ENCODE results near the gene PPP2R2C. TPM values are rescaled to one million over a fixed set of nuclear protein-coding genes. Genes with fewer than 3 reads are reported as not detected.
A peak's percentile ranks its signal among the peaks of the same experiment; 100 is the strongest.

The PPP2R2C gene
- total and polyA plus RNA-seq, 2 donors (not counting 1 experiment from before 2014, with no cell fraction given): 0.10 to 0.17 TPM

GRCh38 chr4:6494431-6495295 lies 22.2 kb upstream of the PPP2R2C start:
- no peak for TF ChIP-seq EZH2 (IDR thresholded peaks at IDR 0.05; ENCODE audit: low read length, missing control alignments)
- H3K9me3 ChIP-seq (ENCODE audit: control insufficient read depth, insufficient read depth, low read depth, low read length): no peaks in the 10 kb centered on the region
- no peak overlapping the region for H3K9ac ChIP-seq (ENCODE audit: insufficient read depth, low read length)
- no peak overlapping the region for H3K27ac ChIP-seq (ENCODE audit: insufficient read depth, low read length)
- no peaks in the 10 kb centered on the region for H3K27me3 ChIP-seq (ENCODE audit: control insufficient read depth, insufficient read depth, low read length)
- H3K36me3 ChIP-seq (ENCODE audit: control insufficient read depth, insufficient read depth, low read length): no peaks in the 10 kb centered on the region
- H3K4me1 ChIP-seq (ENCODE audit: control insufficient read depth, extremely low read depth, insufficient read depth, low read length): no peaks in the 10 kb centered on the region
- no peaks in the 10 kb centered on the region for H3K79me2 ChIP-seq (ENCODE audit: control insufficient read depth, insufficient read depth, low read length)
- H2AFZ ChIP-seq (ENCODE audit: low read length): no peak overlapping the region
- H3K4me3 ChIP-seq (replicated peaks in 1 of 4; ENCODE audit: control extremely low read depth in 1 of 4, insufficient read depth in 1 of 4, low read depth in 3 of 4, low read length in 4 of 4): no peak overlapping the region
- H4K20me1 ChIP-seq (ENCODE audit: control insufficient read depth, extremely low read depth, insufficient read depth, low read length): no peaks in the 10 kb centered on the region
- no peak overlapping the region for H3K4me2 ChIP-seq (ENCODE audit: extremely low read depth, insufficient read depth, low read length)
- DNase-seq (ENCODE audit: low read depth in 2 of 2): no peak

GRCh38 chr4:6493658-6494304 lies 21.4 kb upstream of the PPP2R2C start:
- Histone ChIP-seq H3K27ac (ENCODE audit: insufficient read depth, low read length) (no peak overlapping the region), H3K36me3 (ENCODE audit: control insufficient read depth, insufficient read depth, low read length) (no peaks in the 10 kb centered on the region), H2AFZ (ENCODE audit: low read length) (no peak overlapping the region), H3K4me1 (ENCODE audit: control insufficient read depth, extremely low read depth, insufficient read depth, low read length) (no peaks in the 10 kb centered on the region), H3K9me3 (ENCODE audit: control insufficient read depth, insufficient read depth, low read depth, low read length) (no peaks in the 10 kb centered on the region), H3K79me2 (ENCODE audit: control insufficient read depth, insufficient read depth, low read length) (no peaks in the 10 kb centered on the region), H4K20me1 (ENCODE audit: control insufficient read depth, extremely low read depth, insufficient read depth, low read length) (no peaks in the 10 kb centered on the region), H3K4me3 (replicated peaks in 1 of 4; ENCODE audit: control extremely low read depth in 1 of 4, insufficient read depth in 1 of 4, low read depth in 3 of 4, low read length in 4 of 4) (no peak overlapping the region), H3K4me2 (ENCODE audit: extremely low read depth, insufficient read depth, low read length) (no peak overlapping the region), H3K9ac (ENCODE audit: insufficient read depth, low read length) (no peak overlapping the region), H3K27me3 (ENCODE audit: control insufficient read depth, insufficient read depth, low read length) (no peaks in the 10 kb centered on the region)
- TF ChIP-seq EZH2 (IDR thresholded peaks at IDR 0.05; ENCODE audit: low read length, missing control alignments) (no peak), CTCF (conservative IDR thresholded peaks at IDR 0.05 in 1 of 2, IDR thresholded peaks at IDR 0.05 in 1 of 2; ENCODE audit: low read depth in 1 of 2, low read length in 2 of 2) (no peak)
- peak; percentile 6 to 19 for DNase-seq (ENCODE audit: low read depth in 2 of 2)

GRCh38 chr4:6492861-6493657 lies 20.6 kb upstream of the PPP2R2C start:
- TF ChIP-seq CTCF (conservative IDR thresholded peaks at IDR 0.05 in 1 of 2, IDR thresholded peaks at IDR 0.05 in 1 of 2; ENCODE audit: low read depth in 1 of 2, low read length in 2 of 2) (no peak), EZH2 (IDR thresholded peaks at IDR 0.05; ENCODE audit: low read length, missing control alignments) (no peak)
- Histone ChIP-seq H3K36me3 (ENCODE audit: control insufficient read depth, insufficient read depth, low read length) (no peaks in the 10 kb centered on the region), H3K4me1 (ENCODE audit: control insufficient read depth, extremely low read depth, insufficient read depth, low read length) (no peaks in the 10 kb centered on the region), H3K9me3 (ENCODE audit: control insufficient read depth, insufficient read depth, low read depth, low read length) (no peaks in the 10 kb centered on the region), H3K27me3 (ENCODE audit: control insufficient read depth, insufficient read depth, low read length) (no peaks in the 10 kb centered on the region), H3K27ac (ENCODE audit: insufficient read depth, low read length) (no peak overlapping the region), H3K4me3 (replicated peaks in 1 of 4; ENCODE audit: control extremely low read depth in 1 of 4, insufficient read depth in 1 of 4, low read depth in 3 of 4, low read length in 4 of 4) (no peak overlapping the region), H4K20me1 (ENCODE audit: control insufficient read depth, extremely low read depth, insufficient read depth, low read length) (no peaks in the 10 kb centered on the region), H3K4me2 (ENCODE audit: extremely low read depth, insufficient read depth, low read length) (no peak overlapping the region), H3K9ac (ENCODE audit: insufficient read depth, low read length) (no peak overlapping the region), H2AFZ (ENCODE audit: low read length) (no peak overlapping the region), H3K79me2 (ENCODE audit: control insufficient read depth, insufficient read depth, low read length) (no peaks in the 10 kb centered on the region)
- DNase-seq (ENCODE audit: low read depth in 2 of 2): no peak
